Measurements from ENCODE around the gene RXFP4. TPM values are rescaled to one million over a fixed set of nuclear protein-coding genes. Genes with fewer than 3 reads are reported as not detected.

RXFP4 gene
- total RNA-seq, 2 experiments from 2014 or later, result 0.34 TPM; not detected in 1

GRCh38 chr1:155981266-155982088 lies 40.0 kb downstream of the RXFP4 start:
- Histone ChIP-seq H3K36me3 (ENCODE audit: insufficient read depth, low read length) (peaks cover 4% of the 10 kb centered on the region; the same call in 1 of the 2 replicates), H3K9me3 (ENCODE audit: low read length) (no peaks in the 10 kb centered on the region), H2AFZ (ENCODE audit: low read length) (no peak overlapping the region; the same call in 1 of the 2 replicates), H3K4me3 (ENCODE audit: low read depth, low read length, poor library complexity, severe bottlenecking) (peak overlapping the region; percentile 85), H3K9me2 (ENCODE audit: insufficient read depth, low read length) (no peaks in the 10 kb centered on the region), H3K4me2 (ENCODE audit: low read length) (peak overlapping the region; percentile 94), H3K4me1 (ENCODE audit: insufficient read depth, low read length, poor library complexity, severe bottlenecking) (peaks cover 56% of the 10 kb centered on the region), H3K27ac (ENCODE audit: low read depth, low read length, poor library complexity, severe bottlenecking) (peak overlapping the region; percentile 94), H4K20me1 (ENCODE audit: insufficient read depth, low read length) (no peaks in the 10 kb centered on the region), H3K79me2 (ENCODE audit: insufficient read depth, low read depth, low read length) (peaks cover 58% of the 10 kb centered on the region)
- BruUV-seq (replicated peaks), result no TSS peak
- TF ChIP-seq EZH2phosphoT487 (IDR thresholded peaks at IDR 0.05; ENCODE audit: borderline replicate concordance, low read depth, low read length), result no peak
- no peak for TF ChIP-seq CTCF (conservative IDR thresholded peaks at IDR 0.05; ENCODE audit: low read length)
- POLR2A ChIA-PET, result interaction anchor here (0.6 to 5.0 kb wide), 9 partner anchors 8 to 620 kb away, joined by 3 to 32 read pairs (median 6); partner anchors contain the start of genes GPATCH4 and KHDC4
- intact Hi-C loops (cut with micrococcal nuclease; ENCODE audit: unreplicated experiment), result no loop called here
- DNase-seq (ENCODE audit: low spot score), result peak; percentile 79
- CTCF ChIA-PET (ENCODE audit: unreplicated experiment), result interaction anchor here (0.8 to 1.0 kb wide), 4 partner anchors 8 to 43 kb away, joined by 3 to 7 read pairs (median 4); no protein-coding TSS in a partner anchor

- H3K27ac ChIP-seq (ENCODE audit: low read depth, low read length, poor library complexity, severe bottlenecking), result peak overlapping the region; percentile 94
- H3K9me2 ChIP-seq (ENCODE audit: insufficient read depth, low read length), result no peaks in the 10 kb centered on the region
- ChIA-PET CTCF (ENCODE audit: unreplicated experiment) (interaction anchor here (1.4 kb wide), 1 partner anchor 8 kb away, joined by 3 read pairs; no protein-coding TSS in a partner anchor), POLR2A (interaction anchor here (0.6 to 5.0 kb wide), 3 partner anchors 38 to 619 kb away, joined by 3 to 32 read pairs (median 19); partner anchors contain the start of genes GPATCH4 and KHDC4)
- H2AFZ ChIP-seq (ENCODE audit: low read length), result no peak overlapping the region; the same call in 1 of the 2 replicates
- H3K4me1 ChIP-seq (ENCODE audit: insufficient read depth, low read length, poor library complexity, severe bottlenecking), result peaks cover 56% of the 10 kb centered on the region
- no peak for TF ChIP-seq EZH2phosphoT487 (IDR thresholded peaks at IDR 0.05; ENCODE audit: borderline replicate concordance, low read depth, low read length)
- TF ChIP-seq CTCF (conservative IDR thresholded peaks at IDR 0.05; ENCODE audit: low read length), result no peak
- intact Hi-C loops (cut with micrococcal nuclease; ENCODE audit: unreplicated experiment), result no loop called here
- no peaks in the 10 kb centered on the region for H3K9me3 ChIP-seq (ENCODE audit: low read length)
- BruUV-seq (replicated peaks), result no TSS peak
- no peaks in the 10 kb centered on the region for H4K20me1 ChIP-seq (ENCODE audit: insufficient read depth, low read length)
- peaks cover 52% of the 10 kb centered on the region for H3K79me2 ChIP-seq (ENCODE audit: insufficient read depth, low read depth, low read length)
- peak overlapping the region; percentile 85 for H3K4me3 ChIP-seq (ENCODE audit: low read depth, low read length, poor library complexity, severe bottlenecking)
- no peak for DNase-seq (ENCODE audit: low spot score)
- H3K36me3 ChIP-seq (ENCODE audit: insufficient read depth, low read length), result no peaks in the 10 kb centered on the region; the same call in 1 of the 2 replicates
- peak overlapping the region; percentile 94 for H3K4me2 ChIP-seq (ENCODE audit: low read length)
Measured at GRCh38 chr1:155982106-155982505, 40.7 kb downstream of the RXFP4 start.

Data from OCI-LY7 (cell line).